Peyer's patch (tissue), 4 donors: ENCODE measurements around the gene TCEAL4. TPM values are rescaled to one million over a fixed set of nuclear protein-coding genes. Genes with fewer than 3 reads are reported as not detected.

Source experiments
- DNase-seq, 3 donors: peaks; one replicate each; pipeline ENCODE4 v3.0.0-alpha.2; 2017 to 2019
- H3K27ac ChIP-seq, 4 donors: fragments of 200-600 bp; sonication (generic); one replicate each; pipeline ENCODE4 v1.5.1; 2016 to 2019
- H3K27me3 ChIP-seq, 2 donors: fragments of 200-600 bp; sonication (generic); one replicate each; pipeline ENCODE4 v1.5.1; 2019
- H3K36me3 ChIP-seq, 3 donors: fragments of 200-600 bp; sonication (generic); one replicate each; pipeline ENCODE4 v1.5.1; 2016 to 2019
- H3K4me1 ChIP-seq, 4 donors: fragments of 200-600 bp; sonication (generic); one replicate each; pipeline ENCODE4 v1.5.1; 2016 to 2019
- H3K4me3 ChIP-seq, 4 donors: fragments of 200-600 bp; sonication (generic); 1 replicate in 3 of 4; 2 replicates in 1 of 4; pipeline ENCODE4 v1.5.1; 2016 to 2019; ENCODE audit warnings: mild to moderate bottlenecking in 1 of 4
- H3K9me3 ChIP-seq, 4 donors: fragments of 200-600 bp; sonication (generic); one replicate each; pipeline ENCODE4 v1.5.1; 2016 to 2019; ENCODE audit warnings: mild to moderate bottlenecking in 1 of 4
- POLR2A ChIP-seq, 2 donors: fragments of 450-650 bp; IDR thresholded peaks; one replicate each; pipeline ENCODE4 v1.5.1; 2017; ENCODE audit warnings: antibody characterized with exemption in 2 of 2, mild to moderate bottlenecking in 2 of 2, moderate library complexity in 2 of 2
- total RNA-seq, 4 donors: library from RNA; depleted of rRNA; stranded (reverse); fragments of >200 nt; gene quantifications; one replicate each; pipeline ENCODE4 v1.1.0, GENCODE V29; 2016
- TF ChIP-seq, protein P1 (sequence below), 6 experiments: fragments of 450-650 bp in 4 of 6; fragments of 200-600 bp in 2 of 6; sonication (generic) in 1 of 6; IDR thresholded peaks; one replicate each; pipeline ENCODE4 v1.5.1; 2017 to 2019; ENCODE audit warnings: antibody characterized with exemption in 6 of 6, mild to moderate bottlenecking in 3 of 6, moderate library complexity in 1 of 6

The TCEAL4 gene
- total RNA-seq, 4 donors from 2014 or later, result 11.5 to 94.9 (median 18.8) TPM

DNA sequence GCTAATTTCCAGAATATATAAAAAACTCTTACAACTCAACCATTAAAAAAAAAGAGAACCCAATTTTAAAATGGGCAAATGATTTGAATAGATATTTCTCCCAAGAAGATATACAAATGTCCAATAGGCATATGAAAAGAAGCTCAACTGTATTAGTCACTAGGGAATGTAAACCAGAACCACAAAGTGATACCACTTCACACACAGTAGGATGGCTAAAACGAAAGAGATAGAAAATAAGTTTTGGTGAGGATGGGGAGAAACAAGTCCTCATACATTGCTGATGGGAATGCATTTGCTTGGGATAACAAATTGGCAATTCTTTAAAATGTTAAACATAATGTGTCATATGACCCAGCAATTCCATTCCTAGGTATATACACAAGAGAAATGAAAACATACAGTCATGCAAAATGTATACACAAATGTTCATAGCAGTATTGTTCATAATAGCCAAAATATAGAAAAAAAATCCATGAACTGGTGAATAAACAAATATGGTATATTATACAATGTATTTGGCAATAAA, 28.1 kb downstream of the TCEAL4 start:
- Histone ChIP-seq H3K4me3 (no peak overlapping the region), H3K4me1 (no peaks in the 10 kb centered on the region), H3K27me3 (no peaks in the 10 kb centered on the region), H3K27ac (no peak overlapping the region), H3K36me3 (no peaks in the 10 kb centered on the region), H3K9me3 (no peaks in the 10 kb centered on the region)
- TF ChIP-seq POLR2A (IDR thresholded peaks at IDR 0.05), result no peak
- TF ChIP-seq, protein P1, sequence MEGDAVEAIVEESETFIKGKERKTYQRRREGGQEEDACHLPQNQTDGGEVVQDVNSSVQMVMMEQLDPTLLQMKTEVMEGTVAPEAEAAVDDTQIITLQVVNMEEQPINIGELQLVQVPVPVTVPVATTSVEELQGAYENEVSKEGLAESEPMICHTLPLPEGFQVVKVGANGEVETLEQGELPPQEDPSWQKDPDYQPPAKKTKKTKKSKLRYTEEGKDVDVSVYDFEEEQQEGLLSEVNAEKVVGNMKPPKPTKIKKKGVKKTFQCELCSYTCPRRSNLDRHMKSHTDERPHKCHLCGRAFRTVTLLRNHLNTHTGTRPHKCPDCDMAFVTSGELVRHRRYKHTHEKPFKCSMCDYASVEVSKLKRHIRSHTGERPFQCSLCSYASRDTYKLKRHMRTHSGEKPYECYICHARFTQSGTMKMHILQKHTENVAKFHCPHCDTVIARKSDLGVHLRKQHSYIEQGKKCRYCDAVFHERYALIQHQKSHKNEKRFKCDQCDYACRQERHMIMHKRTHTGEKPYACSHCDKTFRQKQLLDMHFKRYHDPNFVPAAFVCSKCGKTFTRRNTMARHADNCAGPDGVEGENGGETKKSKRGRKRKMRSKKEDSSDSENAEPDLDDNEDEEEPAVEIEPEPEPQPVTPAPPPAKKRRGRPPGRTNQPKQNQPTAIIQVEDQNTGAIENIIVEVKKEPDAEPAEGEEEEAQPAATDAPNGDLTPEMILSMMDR (IDR thresholded peaks at IDR 0.05), result no peak
- DNase-seq, result no peak

DNA sequence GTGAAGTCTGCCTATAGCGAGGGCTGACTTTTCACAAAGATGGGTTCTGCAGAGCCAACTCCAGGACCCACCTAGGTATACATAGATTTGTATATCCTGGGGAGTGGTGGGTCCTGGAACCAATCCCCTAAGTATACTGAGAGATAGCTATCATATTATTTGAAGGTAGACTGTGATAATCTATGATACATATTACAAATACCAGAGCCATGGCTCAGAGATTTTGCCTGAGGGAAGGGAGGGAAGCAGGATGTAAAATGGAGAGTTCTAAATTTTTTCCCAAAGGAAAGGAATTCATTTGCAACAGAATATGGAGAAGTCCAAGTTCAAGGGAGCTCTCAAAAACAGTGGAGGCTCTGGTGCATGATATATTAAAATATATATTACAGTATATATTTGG, 29.7 kb downstream of the TCEAL4 start:
- Histone ChIP-seq H3K36me3 (no peaks in the 10 kb centered on the region), H3K4me1 (no peaks in the 10 kb centered on the region), H3K9me3 (no peaks in the 10 kb centered on the region), H3K4me3 (no peak overlapping the region), H3K27ac (no peak overlapping the region), H3K27me3 (no peaks in the 10 kb centered on the region)
- no peak for DNase-seq
- TF ChIP-seq POLR2A (IDR thresholded peaks at IDR 0.05), result no peak
- TF ChIP-seq, protein P1 (IDR thresholded peaks at IDR 0.05), result no peak

DNA sequence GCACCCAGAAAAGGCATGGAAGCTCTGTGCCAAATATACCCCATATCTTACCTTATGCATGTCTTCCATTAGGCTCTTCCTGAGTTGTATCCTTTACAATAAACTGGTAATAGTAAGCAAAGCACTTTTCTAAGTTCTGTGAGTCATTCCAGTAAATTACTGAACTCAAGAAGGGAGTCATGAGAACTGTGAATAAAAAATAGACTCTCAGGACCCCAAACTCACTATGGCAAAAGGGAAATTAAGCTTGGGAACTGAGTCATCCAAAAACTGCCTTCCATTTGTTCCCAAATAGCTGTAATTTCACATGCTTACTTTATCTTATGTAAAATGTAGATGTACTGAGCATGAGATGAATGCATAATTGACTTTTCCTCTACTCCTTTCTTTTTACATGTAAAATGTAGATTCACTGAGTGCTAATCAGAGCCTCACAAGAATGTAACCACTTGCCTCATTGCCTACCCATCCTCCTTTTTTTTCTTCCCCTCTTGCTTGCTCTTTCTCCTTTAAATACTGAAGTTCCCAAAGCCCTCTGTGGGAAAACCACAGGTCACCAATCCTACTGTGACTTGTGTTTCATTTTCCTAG, 30.6 kb downstream of the TCEAL4 start:
- TF ChIP-seq, protein P1 (IDR thresholded peaks at IDR 0.05), result no peak
- TF ChIP-seq POLR2A (IDR thresholded peaks at IDR 0.05), result no peak

DNA sequence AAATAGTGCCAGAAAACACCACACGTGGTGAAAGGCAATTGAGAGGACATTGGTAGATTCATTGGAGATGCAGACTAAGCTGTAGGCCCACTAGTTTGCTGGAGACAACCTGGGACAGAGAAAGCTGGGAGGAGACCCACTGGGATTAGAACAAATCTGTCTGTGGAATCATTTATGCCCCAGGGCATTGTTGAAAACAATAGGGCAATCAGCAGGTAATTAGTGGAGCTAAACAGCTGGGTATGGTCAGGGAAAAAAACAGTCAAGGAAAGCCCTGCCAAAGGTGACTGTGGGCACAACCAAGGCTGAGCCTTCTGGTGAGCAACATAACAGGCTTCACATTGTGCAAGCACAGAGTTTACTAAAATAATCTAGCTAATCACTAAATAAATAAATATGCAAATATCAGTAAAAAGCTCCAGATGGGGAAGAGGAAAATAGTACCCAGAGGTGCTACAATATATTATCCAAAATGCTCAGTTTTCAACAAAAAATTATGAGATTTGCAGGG, 31.4 kb downstream of the TCEAL4 start:
- TF ChIP-seq POLR2A (IDR thresholded peaks at IDR 0.05), result no peak
- TF ChIP-seq, protein P1 (IDR thresholded peaks at IDR 0.05), result no peak

More for the DNA sequence above, 30.6 kb downstream of the TCEAL4 start:
- Histone ChIP-seq H3K27ac (no peak overlapping the region), H3K9me3 (no peaks in the 10 kb centered on the region), H3K4me3 (no peak overlapping the region), H3K27me3 (no peaks in the 10 kb centered on the region), H3K4me1 (no peaks in the 10 kb centered on the region), H3K36me3 (no peaks in the 10 kb centered on the region)
- DNase-seq, result no peak

DNA sequence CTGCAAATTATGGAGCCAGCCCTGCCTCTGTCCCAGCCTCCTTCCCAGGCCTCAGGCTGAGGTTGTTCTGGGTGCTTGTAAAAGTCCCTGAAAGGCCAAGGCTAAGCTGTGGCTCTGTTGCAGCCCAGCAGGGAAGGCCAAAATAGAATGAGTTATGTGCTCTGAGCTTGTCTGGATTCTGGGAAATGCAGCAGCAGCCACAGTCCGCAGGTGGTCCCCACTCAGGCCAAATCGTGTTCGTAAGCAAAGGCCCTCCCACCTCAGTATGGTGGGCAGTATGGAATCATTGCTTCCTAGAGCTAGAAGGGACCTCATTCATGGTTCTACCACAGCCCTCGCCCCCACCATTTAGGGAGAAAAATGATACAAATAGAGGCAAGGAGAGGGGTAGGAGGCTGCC, 38.8 kb downstream of the TCEAL4 start:
- no peak for DNase-seq
- Histone ChIP-seq H3K27me3 (no peaks in the 10 kb centered on the region), H3K4me1 (no peaks in the 10 kb centered on the region), H3K36me3 (no peaks in the 10 kb centered on the region), H3K9me3 (no peaks in the 10 kb centered on the region), H3K4me3 (no peak overlapping the region), H3K27ac (peak overlapping the region in 1 of 4 donors; percentile 50)
- TF ChIP-seq, protein P1 (IDR thresholded peaks at IDR 0.05), result no peak
- no peak for TF ChIP-seq POLR2A (IDR thresholded peaks at IDR 0.05)

More for the DNA sequence above, 31.4 kb downstream of the TCEAL4 start:
- H3K9me3 ChIP-seq, result no peaks in the 10 kb centered on the region
- H3K36me3 ChIP-seq, result no peaks in the 10 kb centered on the region
- H3K27ac ChIP-seq, result no peak overlapping the region
- H3K4me3 ChIP-seq, result no peak overlapping the region
- no peak for DNase-seq
- H3K27me3 ChIP-seq, result no peaks in the 10 kb centered on the region
- no peaks in the 10 kb centered on the region for H3K4me1 ChIP-seq
